ENCODE results near the gene FBXO15.

The FBXO15 gene

GRCh38 chr18:74179623-74180199 lies 32.1 kb upstream of the FBXO15 start:
- Histone ChIP-seq H3K36me3 (replicated peaks) (no peaks in the 10 kb centered on the region), H3K27me3 (replicated peaks) (no peaks in the 10 kb centered on the region), H3K4me3 (ENCODE audit: low read depth, low read length) (no peak overlapping the region), H3K27ac (no peak overlapping the region)
- no peak for DNase-seq
- in situ Hi-C loops (cut with HindIII; ENCODE audit: low pct_ligation_motif_present, low sequenced_read_pairs), result loop anchor here (25.0 kb wide), 1 partner anchor 158 kb away; no protein-coding TSS in a partner anchor
- TF ChIP-seq, protein P1, sequence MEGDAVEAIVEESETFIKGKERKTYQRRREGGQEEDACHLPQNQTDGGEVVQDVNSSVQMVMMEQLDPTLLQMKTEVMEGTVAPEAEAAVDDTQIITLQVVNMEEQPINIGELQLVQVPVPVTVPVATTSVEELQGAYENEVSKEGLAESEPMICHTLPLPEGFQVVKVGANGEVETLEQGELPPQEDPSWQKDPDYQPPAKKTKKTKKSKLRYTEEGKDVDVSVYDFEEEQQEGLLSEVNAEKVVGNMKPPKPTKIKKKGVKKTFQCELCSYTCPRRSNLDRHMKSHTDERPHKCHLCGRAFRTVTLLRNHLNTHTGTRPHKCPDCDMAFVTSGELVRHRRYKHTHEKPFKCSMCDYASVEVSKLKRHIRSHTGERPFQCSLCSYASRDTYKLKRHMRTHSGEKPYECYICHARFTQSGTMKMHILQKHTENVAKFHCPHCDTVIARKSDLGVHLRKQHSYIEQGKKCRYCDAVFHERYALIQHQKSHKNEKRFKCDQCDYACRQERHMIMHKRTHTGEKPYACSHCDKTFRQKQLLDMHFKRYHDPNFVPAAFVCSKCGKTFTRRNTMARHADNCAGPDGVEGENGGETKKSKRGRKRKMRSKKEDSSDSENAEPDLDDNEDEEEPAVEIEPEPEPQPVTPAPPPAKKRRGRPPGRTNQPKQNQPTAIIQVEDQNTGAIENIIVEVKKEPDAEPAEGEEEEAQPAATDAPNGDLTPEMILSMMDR (IDR thresholded peaks at IDR 0.05; ENCODE audit: low read depth, low read length, missing control alignments), result no peak

GRCh38 chr18:74178884-74179283 lies 31.2 kb upstream of the FBXO15 start:
- in situ Hi-C loops (cut with HindIII; ENCODE audit: low pct_ligation_motif_present, low sequenced_read_pairs), result loop anchor here (25.0 kb wide), 1 partner anchor 158 kb away; no protein-coding TSS in a partner anchor
- TF ChIP-seq, protein P1 (IDR thresholded peaks at IDR 0.05; ENCODE audit: low read depth, low read length, missing control alignments), result no peak
- no peak overlapping the region for H3K27ac ChIP-seq
- no peaks in the 10 kb centered on the region for H3K36me3 ChIP-seq (replicated peaks)
- no peaks in the 10 kb centered on the region for H3K27me3 ChIP-seq (replicated peaks)
- no peak overlapping the region for H3K4me3 ChIP-seq (ENCODE audit: low read depth, low read length)
- no peak for DNase-seq

DNA sequence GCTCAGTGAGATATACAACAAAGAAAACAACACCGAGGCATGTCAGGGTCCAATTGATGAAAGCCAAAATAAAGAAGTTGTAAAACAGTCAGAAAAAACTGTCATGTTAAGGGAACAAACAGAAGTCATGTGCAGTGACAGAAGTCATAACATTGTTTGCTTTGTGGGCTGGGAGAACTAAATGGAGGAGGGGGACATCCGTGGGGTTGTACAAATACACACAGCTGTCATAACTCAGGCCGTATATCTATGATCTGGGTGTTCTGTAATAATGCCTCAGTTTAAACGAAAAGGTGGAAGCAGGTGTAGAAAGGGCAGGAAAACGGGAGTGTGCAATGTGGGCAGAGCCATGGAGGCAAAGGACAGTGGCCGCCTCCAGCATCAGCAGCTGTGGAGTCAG lies 28.0 kb upstream of the FBXO15 start:
- no peak overlapping the region for H3K27ac ChIP-seq
- in situ Hi-C loops (cut with HindIII; ENCODE audit: low pct_ligation_motif_present, low sequenced_read_pairs), result loop anchor here (25.0 kb wide), 1 partner anchor 162 kb away; no protein-coding TSS in a partner anchor
- TF ChIP-seq, protein P1 (IDR thresholded peaks at IDR 0.05; ENCODE audit: low read depth, low read length, missing control alignments), result no peak
- no peak overlapping the region for H3K4me3 ChIP-seq (ENCODE audit: low read depth, low read length)
- H3K27me3 ChIP-seq (replicated peaks), result no peaks in the 10 kb centered on the region
- no peak for DNase-seq
- no peaks in the 10 kb centered on the region for H3K36me3 ChIP-seq (replicated peaks)

- TF ChIP-seq, protein P1 (IDR thresholded peaks at IDR 0.05; ENCODE audit: low read depth, low read length, missing control alignments), result no peak
- no peaks in the 10 kb centered on the region for H3K27me3 ChIP-seq (replicated peaks)
- H3K36me3 ChIP-seq (replicated peaks), result no peaks in the 10 kb centered on the region
- DNase-seq, result no peak
- H3K4me3 ChIP-seq (ENCODE audit: low read depth, low read length), result no peak overlapping the region
- no peak overlapping the region for H3K27ac ChIP-seq
- in situ Hi-C loops (cut with HindIII; ENCODE audit: low pct_ligation_motif_present, low sequenced_read_pairs), result no loop called here
Measured at GRCh38 chr18:74173434-74173750, 25.8 kb upstream of the FBXO15 start.

- no peaks in the 10 kb centered on the region for H3K36me3 ChIP-seq (replicated peaks)
- H3K27me3 ChIP-seq (replicated peaks), result no peaks in the 10 kb centered on the region
- DNase-seq, result no peak
- H3K4me3 ChIP-seq (ENCODE audit: low read depth, low read length), result no peak overlapping the region
- no peak overlapping the region for H3K27ac ChIP-seq
- TF ChIP-seq, protein P1 (IDR thresholded peaks at IDR 0.05; ENCODE audit: low read depth, low read length, missing control alignments), result no peak
- in situ Hi-C loops (cut with HindIII; ENCODE audit: low pct_ligation_motif_present, low sequenced_read_pairs), result no loop called here
Measured at GRCh38 chr18:74172697-74173433, 25.2 kb upstream of the FBXO15 start.
